ENCODE data around the gene NTHL1.

DNA sequence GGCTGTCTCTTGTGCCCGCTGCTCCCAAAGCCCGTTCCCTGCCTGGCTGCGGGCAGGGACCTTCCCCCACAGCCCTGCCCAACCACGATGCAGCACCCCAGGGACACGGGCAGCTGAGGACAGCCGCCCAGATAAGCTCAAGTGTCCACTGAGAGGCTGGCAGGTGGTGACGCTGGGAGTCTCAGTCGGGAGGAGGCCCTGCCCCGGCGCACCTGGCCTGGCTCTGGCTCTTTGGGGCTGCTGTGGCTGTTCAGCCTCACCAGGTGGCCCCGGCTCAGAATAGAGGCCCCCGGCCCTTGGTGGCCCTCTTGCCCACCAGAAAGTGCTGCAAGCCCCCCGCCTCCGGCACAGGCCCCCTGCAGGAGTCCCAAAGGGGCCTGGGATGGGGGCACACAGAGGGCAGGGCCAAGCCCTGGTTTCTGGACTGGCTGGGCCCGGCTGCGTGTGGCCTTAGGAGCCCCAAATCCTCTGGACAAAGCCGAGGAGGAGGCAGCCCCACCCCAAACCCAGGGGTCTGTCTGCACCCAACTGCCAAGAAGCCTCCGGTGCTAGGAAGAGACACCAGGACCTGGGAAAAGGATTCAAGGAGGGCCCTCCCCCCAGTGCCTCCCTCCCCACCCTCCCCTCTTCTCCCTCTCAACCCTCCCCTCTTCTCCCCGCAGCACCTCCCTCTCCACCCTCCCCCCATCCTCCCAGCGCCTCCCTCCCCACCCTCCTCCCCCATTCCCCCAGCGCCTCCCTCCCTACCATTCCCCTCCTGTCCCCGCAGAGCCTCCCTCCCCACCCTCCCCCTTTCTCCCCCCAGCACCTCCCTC, 5.3 kb downstream of the NTHL1 start:
- TF ChIP-seq, protein P1, sequence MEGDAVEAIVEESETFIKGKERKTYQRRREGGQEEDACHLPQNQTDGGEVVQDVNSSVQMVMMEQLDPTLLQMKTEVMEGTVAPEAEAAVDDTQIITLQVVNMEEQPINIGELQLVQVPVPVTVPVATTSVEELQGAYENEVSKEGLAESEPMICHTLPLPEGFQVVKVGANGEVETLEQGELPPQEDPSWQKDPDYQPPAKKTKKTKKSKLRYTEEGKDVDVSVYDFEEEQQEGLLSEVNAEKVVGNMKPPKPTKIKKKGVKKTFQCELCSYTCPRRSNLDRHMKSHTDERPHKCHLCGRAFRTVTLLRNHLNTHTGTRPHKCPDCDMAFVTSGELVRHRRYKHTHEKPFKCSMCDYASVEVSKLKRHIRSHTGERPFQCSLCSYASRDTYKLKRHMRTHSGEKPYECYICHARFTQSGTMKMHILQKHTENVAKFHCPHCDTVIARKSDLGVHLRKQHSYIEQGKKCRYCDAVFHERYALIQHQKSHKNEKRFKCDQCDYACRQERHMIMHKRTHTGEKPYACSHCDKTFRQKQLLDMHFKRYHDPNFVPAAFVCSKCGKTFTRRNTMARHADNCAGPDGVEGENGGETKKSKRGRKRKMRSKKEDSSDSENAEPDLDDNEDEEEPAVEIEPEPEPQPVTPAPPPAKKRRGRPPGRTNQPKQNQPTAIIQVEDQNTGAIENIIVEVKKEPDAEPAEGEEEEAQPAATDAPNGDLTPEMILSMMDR (conservative IDR thresholded peaks at IDR 0.05), result no peak
- no peak for TF ChIP-seq EZH2 (IDR thresholded peaks at IDR 0.05; ENCODE audit: low read depth)

Data from PC-9 (cell line).